Keratinocyte (primary cell): ENCODE data around the gene KMT2C.

ENCODE experiments used
- CTCF ChIP-seq, 3 experiments: IDR thresholded peaks in 1 of 3; conservative IDR thresholded peaks in 1 of 3; optimal IDR thresholded peaks in 1 of 3; 2 replicates in 2 of 3; 3 replicates in 1 of 3; pipeline versions ENCODE3 to v1.5.1; 2011; ENCODE audit warnings: low read length in 3 of 3, mild to moderate bottlenecking in 3 of 3, moderate library complexity in 2 of 3, control low read depth in 1 of 3, inconsistent platforms in 1 of 3; ENCODE audit not compliant: insufficient read depth in 2 of 3; ENCODE audit errors: extremely low read depth in 1 of 3
- EZH2 ChIP-seq: IDR thresholded peaks from one replicate; pipeline ENCODE4 v1.6.1; 2012; ENCODE audit warnings: inconsistent platforms, mild to moderate bottlenecking, low read length, moderate library complexity

GRCh38 chr7:152158801-152159587 lies 276.8 kb downstream of the KMT2C start:
- TF ChIP-seq CTCF (optimal IDR thresholded peaks at IDR 0.05 in 1 of 3, IDR thresholded peaks at IDR 0.05 in 1 of 3, conservative IDR thresholded peaks at IDR 0.05 in 1 of 3; ENCODE audit: extremely low read depth in 1 of 3, insufficient read depth in 2 of 3, low read length in 3 of 3) (no peak), EZH2 (no peak)
